HepG2 (cell line): ENCODE data around the gene DUS2. TPM values are rescaled to one million over a fixed set of nuclear protein-coding genes. Genes with fewer than 3 reads are reported as not detected.

Experiments used
- ATAC-seq: fragments of 200-7000 bp; cut with Tn5 transposase; 3 replicates; pipeline ENCODE4 v1.9.1; 2020; ENCODE audit warnings: mild to moderate bottlenecking, moderate library complexity
- BruUV-seq: library from RNA; stranded (reverse); fragments of 400-500 nt; replicated peaks from 2 replicates; lab custom pipeline; 2021; lab: Mats Ljungman, UMichigan
- CTCF ChIA-PET: fragments of 300-600 bp; formaldehyde crosslinking; extraction: SDS; loops from one replicate; lab custom pipeline; 2021; ENCODE audit warnings: low total read pairs, inconsistent platforms, low intra/inter-chr PET ratio; lab: Yijun Ruan, JAX
- POLR2A ChIA-PET: fragments of 350-600 bp; sonication (Branson Sonifier 250); formaldehyde crosslinking; loops from one replicate; lab custom pipeline; 2020; ENCODE audit warnings: antibody characterized with exemption, inconsistent platforms; lab: Yijun Ruan, JAX
- DNase-seq: peaks from one replicate; pipeline ENCODE4 v3.0.0-alpha.2; 2015; ENCODE audit warnings: low spot score
- FAIRE-seq: peaks from 3 replicates; lab custom pipeline; 2011; peaks lifted over from hg19 to GRCh38; lab: Jason Lieb, UNC
- H2AFZ ChIP-seq: one replicate; pipeline ENCODE4 v1.6.1; 2011; ENCODE audit warnings: low read length, inconsistent platforms
- H3K27ac ChIP-seq: fragments of 300-600 bp; 3 replicates; pipeline ENCODE4 v1.8.0; 2011; ENCODE audit warnings: mixed run types, mild to moderate bottlenecking, mixed read lengths, low read length, inconsistent platforms; ENCODE audit not compliant: insufficient read depth; ENCODE audit errors: extremely low read length
- H3K27me3 ChIP-seq, 2 experiments: fragments of 200-600 bp in 1 of 2; 2 replicates in 1 of 2; 3 replicates in 1 of 2; pipeline versions ENCODE4 v1.6.0 to v1.8.0; 2011; ENCODE audit warnings: low read length in 2 of 2, mild to moderate bottlenecking in 2 of 2, moderate library complexity in 2 of 2, inconsistent platforms in 1 of 2; ENCODE audit not compliant: insufficient read depth in 2 of 2, control insufficient read depth in 1 of 2
- H3K36me3 ChIP-seq, 2 experiments: fragments of 200-600 bp in 1 of 2; replicated peaks in 1 of 2; 2 replicates in 1 of 2; 3 replicates in 1 of 2; pipeline versions ENCODE4 v1.5.1 to v1.8.0; 2011; ENCODE audit warnings: low read length in 2 of 2, inconsistent platforms in 1 of 2; ENCODE audit not compliant: insufficient read depth in 2 of 2, control insufficient read depth in 1 of 2
- H3K4me1 ChIP-seq: 2 replicates; pipeline ENCODE4 v1.5.1; 2012; ENCODE audit warnings: low read length, inconsistent platforms; ENCODE audit not compliant: insufficient read depth
- H3K4me2 ChIP-seq: 2 replicates; pipeline ENCODE4 v1.6.0; 2011; ENCODE audit warnings: low read depth, low read length, inconsistent platforms
- H3K4me3 ChIP-seq, 3 experiments: fragments of 200-600 bp in 1 of 3; sonication (generic), shearing (Covaris generic) in 1 of 3; replicated peaks in 1 of 3; 2 replicates each; pipeline ENCODE4 v1.5.1; 2011 to 2016; ENCODE audit warnings: low read length in 3 of 3, inconsistent platforms in 2 of 3, low read depth in 2 of 3, mild to moderate bottlenecking in 2 of 3, control low read depth in 1 of 3, mixed read lengths in 1 of 3; ENCODE audit not compliant: insufficient read depth in 1 of 3
- H3K79me2 ChIP-seq: one replicate; pipeline ENCODE4 v1.6.1; 2011; ENCODE audit warnings: low read length, inconsistent platforms; ENCODE audit not compliant: insufficient read depth
- H3K9ac ChIP-seq: 2 replicates; pipeline ENCODE4 v1.6.0; 2011; ENCODE audit warnings: mild to moderate bottlenecking, low read depth, low read length, inconsistent platforms; ENCODE audit not compliant: insufficient read depth
- H3K9me3 ChIP-seq: 2 replicates; pipeline ENCODE4 v1.5.1; 2012; ENCODE audit warnings: mild to moderate bottlenecking, low read length
- H4K20me1 ChIP-seq: 2 replicates; pipeline ENCODE4 v1.6.0; 2011; ENCODE audit warnings: inconsistent platforms, mild to moderate bottlenecking, low read length, moderate library complexity; ENCODE audit not compliant: insufficient read depth
- AHDC1 ChIP-seq: sonication (generic); formaldehyde crosslinking; IDR thresholded peaks from 2 replicates; pipeline ENCODE4 v1.5.1; 2020; ENCODE audit warnings: mild to moderate bottlenecking, missing genetic modification reagents, borderline replicate concordance
- ATF3 ChIP-seq: sonication (generic); formaldehyde crosslinking; IDR thresholded peaks from 2 replicates; pipeline ENCODE4 v1.4.0; 2020; ENCODE audit warnings: missing genetic modification reagents
- CHD4 ChIP-seq: fragments of 200-600 bp; sonication (generic); IDR thresholded peaks from 2 replicates; pipeline ENCODE4 v1.7.0; 2017; ENCODE audit warnings: mild to moderate bottlenecking, low read length, borderline replicate concordance
- FOXA3 ChIP-seq: IDR thresholded peaks from 2 replicates; pipeline ENCODE4 v1.6.1; 2016; ENCODE audit warnings: missing genetic modification reagents, missing compliant biosample characterization
- PHB2 ChIP-seq: fragments of 450-650 bp; IDR thresholded peaks from 2 replicates; pipeline ENCODE4 v1.6.1; 2018; ENCODE audit not compliant: partially characterized antibody
- PTBP1 ChIP-seq: fragments of 200-400 bp; formaldehyde crosslinking; IDR thresholded peaks from 2 replicates; pipeline ENCODE4 v1.6.1; 2018; ENCODE audit warnings: low read length, low read depth; ENCODE audit not compliant: poor library complexity, severe bottlenecking
- RBAK ChIP-seq: sonication (generic); formaldehyde crosslinking; IDR thresholded peaks from 2 replicates; pipeline ENCODE4 v1.5.1; 2020; ENCODE audit warnings: mild to moderate bottlenecking, missing genetic modification reagents
- SRSF9 ChIP-seq: fragments of 200-400 bp; formaldehyde crosslinking; IDR thresholded peaks from 2 replicates; pipeline ENCODE4 v1.6.1; 2018; ENCODE audit warnings: borderline replicate concordance, mild to moderate bottlenecking, low read depth, low read length; ENCODE audit not compliant: insufficient read depth, poor library complexity, severe bottlenecking
- ZBTB3 ChIP-seq: sonication (generic); formaldehyde crosslinking; IDR thresholded peaks from 2 replicates; pipeline ENCODE4 v1.4.0; 2020; ENCODE audit warnings: low read depth, mild to moderate bottlenecking, moderate library complexity, missing genetic modification reagents, borderline replicate concordance
- ZBTB46 ChIP-seq: sonication (generic); formaldehyde crosslinking; IDR thresholded peaks from 2 replicates; pipeline ENCODE4 v1.4.0; 2020; ENCODE audit warnings: mild to moderate bottlenecking, missing genetic modification reagents, borderline replicate concordance
- ZNF362 ChIP-seq: sonication (generic); formaldehyde crosslinking; IDR thresholded peaks from 2 replicates; pipeline ENCODE4 v1.4.0; 2020; ENCODE audit warnings: missing genetic modification reagents, mild to moderate bottlenecking, borderline replicate concordance
- ZNF460 ChIP-seq: sonication (generic); formaldehyde crosslinking; IDR thresholded peaks from 2 replicates; pipeline ENCODE4 v1.5.1; 2020; ENCODE audit warnings: missing genetic modification reagents, mild to moderate bottlenecking, borderline replicate concordance
- WGBS: methylation state at CpG from one replicate; pipeline ENCODE4 v1.1.6; 2017; ENCODE audit warnings: low lambda C conversion rate; 5-methylcytosine and 5-hydroxymethylcytosine counted together
- in situ Hi-C: cut with HindIII; loops from 2 replicates; pipeline ENCODE4 v1.10.0; 2017; ENCODE audit warnings: low pct_unique_long_range_greater_than_20kb; ENCODE audit not compliant: extremely low pct_ligation_motif_present
- intact Hi-C: fragments of 100-400 bp; cut with micrococcal nuclease; formaldehyde crosslinking; loops from one replicate; pipeline ENCODE4 v1.10.0; 2022; ENCODE audit not compliant: unreplicated experiment
- polyA plus RNA-seq, 8 experiments: library from polyadenylated mRNA; depleted of rRNA in 3 of 8; stranded (reverse) in 7 of 8; unstranded in 1 of 8; fragments of >200 nt; fragmentation: Illumina TruSeq in 4 of 8; extraction: Trizol in 4 of 8; gene quantifications; 2 replicates each; pipeline versions ENCODE4 v1.2.1 to v1.2.3, GENCODE V29; 2011 to 2016; ENCODE audit warnings: low read depth in 4 of 8, missing spikeins in 1 of 8, mixed read lengths in 1 of 8; ENCODE audit not compliant: insufficient read depth in 1 of 8
- total RNA-seq, 5 experiments: library from RNA; depleted of rRNA; stranded (reverse); fragments of >200 nt; fragmentation: Illumina TruSeq; extraction: Trizol; gene quantifications; 2 replicates each; pipeline ENCODE4 v1.2.3, GENCODE V29; 2016; ENCODE audit warnings: low read depth in 1 of 5

Gene DUS2
- total and polyA plus RNA-seq, 2 of the 13 experiments (the other 11 are each of a cell fraction or from before 2014, with no cell fraction given) = 17.8 to 25.1 TPM

- H3K4me3 ChIP-seq = peak overlapping the region; percentile 35 to 96 (median 90)
- H3K4me2 ChIP-seq = peak overlapping the region; percentile 98
- in situ Hi-C loops = loop anchor here (10.0 kb wide), 2 partner anchors 151 to 251 kb away; partner anchors contain the start of gene ESRP2
- BruUV-seq = TSS peak; percentile 86
- DNase-seq (peak; percentile 61), ATAC-seq (peak; percentile 17), FAIRE-seq (no peak)
- no peaks in the 10 kb centered on the region; a peak in 1 of 5 replicates for H3K27me3 ChIP-seq
- under 1% methylated on average over 21 of the region's 21 CpGs for WGBS
- no peak overlapping the region for H2AFZ ChIP-seq
- peak overlapping the region; percentile 99 for H3K27ac ChIP-seq
- H3K9ac ChIP-seq = peak overlapping the region; percentile 99
- ChIA-PET POLR2A (interaction anchor here (0.6 to 4.3 kb wide), 39 partner anchors 9 to 416 kb away, joined by 3 to 100 read pairs (median 5); partner anchors contain the start of genes DDX28, DPEP2, DUS2 and ESRP2), CTCF (interaction anchor here (0.7 kb wide), 1 partner anchor 19 kb away, joined by 3 read pairs; no protein-coding TSS in a partner anchor)
- H3K9me3 ChIP-seq = no peaks in the 10 kb centered on the region
- H4K20me1 ChIP-seq = peaks cover 22% of the 10 kb centered on the region
- H3K79me2 ChIP-seq = peaks cover 33% of the 10 kb centered on the region
- intact Hi-C loops = loop anchor here (10.0 kb wide), 1 partner anchor 1059 kb away; the partner anchor contains the start of gene CBFB
- H3K4me1 ChIP-seq = peaks cover 67% of the 10 kb centered on the region
- no peaks in the 10 kb centered on the region; a peak in 1 of 5 replicates for H3K36me3 ChIP-seq
- TF ChIP-seq ZBTB46 (CRISPR knock-in tag) = 0 out of 2 replicates have a peak, but pooled peaks have one; percentile 7
- no peak for TF ChIP-seq PHB2
- peak; percentile 17; the same call in 1 of the 2 replicates for TF ChIP-seq AHDC1 (CRISPR knock-in tag)
- TF ChIP-seq FOXA3 (CRISPR knock-in tag) = peak; percentile 53; the same call in 1 of the 2 replicates
- TF ChIP-seq PTBP1 = peak; percentile 2
- no peak for TF ChIP-seq ATF3
- TF ChIP-seq SRSF9 = no peak
- TF ChIP-seq ZNF460 (CRISPR knock-in tag) = 0 out of 2 replicates have a peak, but pooled peaks have one; percentile 7
- peak; percentile 19; the same call in 1 of the 2 replicates for TF ChIP-seq ZBTB3
- TF ChIP-seq CHD4 = peak; percentile 81
- peak; percentile 58; the same call in 1 of the 2 replicates for TF ChIP-seq ZNF362
- peak; percentile 6; the same call in 1 of the 2 replicates for TF ChIP-seq RBAK (CRISPR knock-in tag)
These were observed 60.9 kb downstream of the DUS2 start for GRCh38 chr16:68083861-68084503.
